ENCODE data around the gene LIMS3.
A peak's percentile ranks its signal among the peaks of the same experiment; 100 is the strongest.
"Not testable (repeated sequence)": the region's sequence is repeated elsewhere in the genome, so short reads cannot be mapped to it uniquely, and the experiment has no call there.

LIMS3 gene

GRCh38 chr2:109927803-109928202 is 29.3 kb downstream of the LIMS3 start:
- ATAC-seq = peak; percentile 67

GRCh38 chr2:109929222-109929621 is 30.7 kb downstream of the LIMS3 start:
- peak; percentile 72 for ATAC-seq

GRCh38 chr2:109936534-109936933 is 38.0 kb downstream of the LIMS3 start:
- not testable (repeated sequence) for ATAC-seq

GRCh38 chr2:109945362-109945761 is 46.9 kb downstream of the LIMS3 start:
- ATAC-seq = not testable (repeated sequence)

- not testable (repeated sequence) for ATAC-seq
These were observed 48.9 kb downstream of the LIMS3 start for GRCh38 chr2:109947262-109947958.

GRCh38 chr2:109947959-109948520 is 49.6 kb downstream of the LIMS3 start:
- not testable (repeated sequence) for ATAC-seq

- ATAC-seq = not testable (repeated sequence)
These were observed 51.8 kb downstream of the LIMS3 start for GRCh38 chr2:109950146-109950843.

GRCh38 chr2:109963942-109964341 is 65.5 kb downstream of the LIMS3 start:
- not testable (repeated sequence) for ATAC-seq

GRCh38 chr2:109965482-109965881 is 67.0 kb downstream of the LIMS3 start:
- ATAC-seq = not testable (repeated sequence)

GRCh38 chr2:109966107-109966736 is 67.7 kb downstream of the LIMS3 start:
- not testable (repeated sequence) for ATAC-seq

- ATAC-seq = not testable (repeated sequence)
These were observed 68.4 kb downstream of the LIMS3 start for GRCh38 chr2:109966858-109967257.

GRCh38 chr2:109969864-109970263 is 71.4 kb downstream of the LIMS3 start:
- peak; percentile 96 for ATAC-seq

GRCh38 chr2:109971710-109972109 is 73.2 kb downstream of the LIMS3 start:
- ATAC-seq = not testable (repeated sequence)

Measured in SK-N-SH treated with all-trans-retinoic acid at 6 μM for 48 hours (cell line).